Fibroblast of lung (primary cell): Measurements from ENCODE around the gene FBXO47.

ENCODE experiments used
- EZH2 ChIP-seq: IDR thresholded peaks from 2 replicates; pipeline ENCODE4 v1.5.1; 2012; ENCODE audit warnings: low read length, control low read depth, mild to moderate bottlenecking; ENCODE audit errors: missing control alignments
- TF ChIP-seq, protein P1 (sequence below), 2 donors: IDR thresholded peaks in 1 of 2; conservative IDR thresholded peaks in 1 of 2; 1 replicate in 1 of 2; 2 replicates in 1 of 2; pipeline ENCODE4 v1.5.1; 2011 to 2012; ENCODE audit warnings: low read length in 2 of 2, control low read depth in 1 of 2, inconsistent platforms in 1 of 2, low read depth in 1 of 2, mild to moderate bottlenecking in 1 of 2

DNA sequence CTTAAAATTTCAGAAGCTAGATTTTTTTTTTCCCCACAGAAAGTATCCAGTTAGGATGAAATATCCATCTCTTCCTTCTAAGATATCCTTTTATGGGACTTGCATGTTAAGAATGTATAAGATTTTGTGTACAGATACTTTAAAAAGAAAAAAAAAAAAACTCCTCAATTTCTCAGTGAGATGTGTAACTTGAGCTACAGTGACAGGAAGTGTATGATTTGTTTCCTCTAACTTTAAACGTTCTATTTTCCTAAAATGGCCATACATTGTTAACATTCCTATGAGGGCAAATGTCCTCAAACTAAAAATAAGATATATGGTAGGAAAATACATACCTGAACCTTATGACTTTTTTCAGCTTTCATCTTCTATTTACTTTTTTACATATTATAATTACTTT lies 8.9 kb downstream of the FBXO47 start:
- TF ChIP-seq, protein P1, sequence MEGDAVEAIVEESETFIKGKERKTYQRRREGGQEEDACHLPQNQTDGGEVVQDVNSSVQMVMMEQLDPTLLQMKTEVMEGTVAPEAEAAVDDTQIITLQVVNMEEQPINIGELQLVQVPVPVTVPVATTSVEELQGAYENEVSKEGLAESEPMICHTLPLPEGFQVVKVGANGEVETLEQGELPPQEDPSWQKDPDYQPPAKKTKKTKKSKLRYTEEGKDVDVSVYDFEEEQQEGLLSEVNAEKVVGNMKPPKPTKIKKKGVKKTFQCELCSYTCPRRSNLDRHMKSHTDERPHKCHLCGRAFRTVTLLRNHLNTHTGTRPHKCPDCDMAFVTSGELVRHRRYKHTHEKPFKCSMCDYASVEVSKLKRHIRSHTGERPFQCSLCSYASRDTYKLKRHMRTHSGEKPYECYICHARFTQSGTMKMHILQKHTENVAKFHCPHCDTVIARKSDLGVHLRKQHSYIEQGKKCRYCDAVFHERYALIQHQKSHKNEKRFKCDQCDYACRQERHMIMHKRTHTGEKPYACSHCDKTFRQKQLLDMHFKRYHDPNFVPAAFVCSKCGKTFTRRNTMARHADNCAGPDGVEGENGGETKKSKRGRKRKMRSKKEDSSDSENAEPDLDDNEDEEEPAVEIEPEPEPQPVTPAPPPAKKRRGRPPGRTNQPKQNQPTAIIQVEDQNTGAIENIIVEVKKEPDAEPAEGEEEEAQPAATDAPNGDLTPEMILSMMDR (conservative IDR thresholded peaks at IDR 0.05 in 1 of 2, IDR thresholded peaks at IDR 0.05 in 1 of 2; ENCODE audit: low read depth in 1 of 2, low read length in 2 of 2): no peak
- TF ChIP-seq EZH2: no peak
